GM20431 (cell line): Measurements from ENCODE around the gene TYW1B.
"Not testable (repeated sequence)": the region's sequence is repeated elsewhere in the genome, so short reads cannot be mapped to it uniquely, and the experiment has no call there.

Experiments
- in situ Hi-C: fragments of 300-500 bp; cut with MseI, MboI; formaldehyde crosslinking; loops from one replicate; pipeline ENCODE4 v1.15.0; 2020; ENCODE audit warnings: low sequenced_read_pairs; ENCODE audit not compliant: unreplicated experiment

Gene TYW1B

DNA sequence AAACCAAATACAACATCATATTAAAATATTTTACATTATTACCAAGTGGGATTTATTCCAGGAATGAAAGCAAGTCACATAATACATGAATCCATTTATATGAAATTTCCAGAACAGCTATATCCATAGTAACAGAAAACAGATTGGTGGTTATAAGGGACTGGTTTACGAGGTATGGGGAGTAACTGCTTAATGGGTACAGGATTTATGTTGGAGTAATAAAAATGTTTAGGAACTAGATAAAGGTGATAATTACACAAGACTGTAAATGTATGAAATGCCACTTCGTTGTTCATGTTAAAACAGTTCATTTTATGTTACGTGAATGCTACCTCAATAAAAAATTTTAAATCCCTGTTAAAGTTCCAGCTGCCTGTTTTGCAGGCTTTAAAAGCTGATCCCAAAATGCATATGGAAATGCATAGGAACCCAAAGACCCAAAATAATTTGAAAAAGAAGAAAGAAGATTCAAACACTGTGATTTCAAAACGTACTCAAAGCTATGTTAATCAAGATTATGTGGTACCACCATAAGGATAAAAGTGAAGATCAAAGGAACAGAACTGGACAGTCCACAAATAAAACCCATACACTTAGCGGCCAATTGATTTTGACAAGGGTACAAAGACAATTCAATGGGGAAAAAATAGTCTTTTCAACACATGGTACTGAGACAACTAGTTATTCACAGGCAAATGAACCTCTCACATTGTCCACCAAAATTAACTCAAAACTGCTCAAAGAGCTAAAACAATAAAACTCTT lies 186.3 kb downstream of the TYW1B start:
- in situ Hi-C loops, result not testable (repeated sequence)

GRCh38 chr7:72640740-72641139 lies 187.3 kb downstream of the TYW1B start:
- in situ Hi-C loops, result not testable (repeated sequence)

GRCh38 chr7:72635273-72635908 lies 192.6 kb downstream of the TYW1B start:
- in situ Hi-C loops, result not testable (repeated sequence)

GRCh38 chr7:72632765-72633292 lies 195.2 kb downstream of the TYW1B start:
- in situ Hi-C loops, result not testable (repeated sequence)

DNA sequence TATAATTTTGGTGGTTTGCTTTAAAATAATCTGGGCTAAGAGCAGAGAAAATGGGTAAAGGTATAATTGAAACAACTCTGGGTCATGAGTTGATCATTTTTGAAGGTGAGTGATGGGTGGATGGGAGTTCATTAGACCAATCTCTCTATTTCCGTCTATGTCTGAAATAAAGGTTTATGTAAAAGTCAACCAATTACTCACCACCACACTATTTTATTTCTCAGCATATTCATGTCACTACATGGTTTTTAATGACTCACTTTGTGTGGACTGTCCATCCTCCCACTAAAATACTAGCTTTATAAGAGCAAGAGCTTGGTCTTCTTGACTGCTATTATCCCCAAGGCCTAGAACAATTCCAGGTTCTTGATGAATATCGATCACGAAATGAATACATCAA lies 199.6 kb downstream of the TYW1B start:
- in situ Hi-C loops, result not testable (repeated sequence)

GRCh38 chr7:72626428-72627011 lies 201.5 kb downstream of the TYW1B start:
- in situ Hi-C loops, result not testable (repeated sequence)

DNA sequence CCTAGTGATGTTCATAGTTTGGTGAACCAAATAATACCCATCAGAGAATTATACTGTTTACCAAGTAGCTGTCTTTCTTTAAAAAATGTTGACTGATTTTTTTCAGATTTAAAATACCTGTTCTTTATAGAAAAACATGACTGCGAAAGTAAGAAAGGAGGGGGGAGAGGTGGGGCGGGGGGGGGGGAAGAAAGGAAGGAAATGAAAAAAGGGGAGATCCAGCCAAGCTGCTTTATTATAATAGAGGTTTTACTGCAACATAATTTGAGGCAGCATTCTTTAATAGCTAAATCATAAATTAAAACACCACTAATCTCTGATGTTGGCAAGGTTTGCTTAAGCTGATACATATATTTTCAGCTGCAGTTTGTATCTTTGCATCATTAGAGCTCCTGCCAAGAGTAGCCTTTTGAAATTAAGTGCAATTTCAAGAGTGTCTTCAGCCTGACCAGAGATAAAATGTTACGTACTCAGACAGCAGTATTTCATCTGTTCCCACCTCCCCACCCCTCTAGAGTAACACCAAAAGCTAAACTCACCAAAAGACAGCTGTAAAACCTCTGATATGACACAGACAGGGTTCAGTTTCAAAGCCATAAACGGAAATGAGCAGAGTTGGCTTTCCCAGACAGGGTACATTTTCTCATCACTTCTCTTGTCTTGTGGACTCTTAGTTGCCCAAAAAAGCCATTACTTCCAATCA lies 202.1 kb downstream of the TYW1B start:
- in situ Hi-C loops, result not testable (repeated sequence)

- in situ Hi-C loops, result no loop called here
Observed at GRCh38 chr7:72622532-72622931, 205.5 kb downstream of the TYW1B start.

GRCh38 chr7:72621761-72622187 lies 206.2 kb downstream of the TYW1B start:
- in situ Hi-C loops, result not testable (repeated sequence)

DNA sequence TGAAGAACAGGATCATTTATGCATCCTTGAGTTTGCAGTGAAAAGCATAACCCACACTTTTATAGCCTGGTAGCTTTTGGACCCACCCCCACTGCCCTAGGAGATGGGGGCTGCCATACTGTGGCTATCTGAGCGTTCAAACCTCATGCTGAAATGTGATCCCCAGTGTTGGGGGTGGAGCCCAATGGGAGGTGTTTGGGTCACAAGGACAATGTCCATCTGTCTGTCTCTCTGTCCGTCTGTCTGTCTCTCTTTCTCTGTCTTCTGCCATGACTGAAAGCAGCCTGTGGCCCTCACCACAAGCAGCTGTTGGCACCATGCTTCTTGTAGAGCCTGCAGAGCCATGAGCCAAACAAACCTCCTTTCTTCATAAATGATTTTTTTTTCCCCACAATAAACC lies 207.1 kb downstream of the TYW1B start:
- in situ Hi-C loops, result not testable (repeated sequence)

DNA sequence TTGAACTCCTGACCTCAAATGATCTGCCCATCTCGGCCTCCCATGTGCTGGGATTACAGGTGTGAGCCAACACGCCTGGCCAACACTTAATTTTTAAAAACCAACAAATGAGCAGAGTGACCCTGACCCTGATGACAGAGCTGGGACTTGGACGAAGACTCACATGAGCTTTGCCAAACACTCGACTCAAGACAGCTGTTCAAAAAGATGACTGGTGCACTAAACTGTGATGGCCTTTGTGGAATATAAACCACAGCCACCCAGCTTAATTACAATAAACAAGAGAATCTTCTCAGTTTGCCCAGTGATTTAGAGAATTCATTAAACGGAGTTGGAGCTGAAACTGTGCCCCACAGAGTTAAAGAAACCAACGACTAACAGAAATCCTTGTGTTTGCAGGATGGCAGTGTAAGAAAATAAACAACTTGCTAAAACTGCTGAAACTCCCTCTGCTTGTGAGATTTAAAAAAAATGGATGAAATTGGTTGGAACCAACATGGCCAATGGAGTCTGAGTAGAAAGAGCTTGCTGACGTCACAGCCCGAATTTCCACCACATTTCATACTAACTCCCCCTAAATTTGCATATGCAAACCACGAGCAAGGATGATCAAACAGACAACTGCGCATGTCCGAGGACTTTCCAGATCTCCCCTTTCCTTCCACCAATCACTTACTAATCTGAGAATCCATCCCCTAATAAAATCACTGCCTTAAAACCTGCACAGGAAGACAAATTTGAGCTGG lies 209.4 kb downstream of the TYW1B start:
- in situ Hi-C loops, result not testable (repeated sequence)

GRCh38 chr7:72609761-72610160 lies 218.2 kb downstream of the TYW1B start:
- in situ Hi-C loops, result not testable (repeated sequence)

DNA sequence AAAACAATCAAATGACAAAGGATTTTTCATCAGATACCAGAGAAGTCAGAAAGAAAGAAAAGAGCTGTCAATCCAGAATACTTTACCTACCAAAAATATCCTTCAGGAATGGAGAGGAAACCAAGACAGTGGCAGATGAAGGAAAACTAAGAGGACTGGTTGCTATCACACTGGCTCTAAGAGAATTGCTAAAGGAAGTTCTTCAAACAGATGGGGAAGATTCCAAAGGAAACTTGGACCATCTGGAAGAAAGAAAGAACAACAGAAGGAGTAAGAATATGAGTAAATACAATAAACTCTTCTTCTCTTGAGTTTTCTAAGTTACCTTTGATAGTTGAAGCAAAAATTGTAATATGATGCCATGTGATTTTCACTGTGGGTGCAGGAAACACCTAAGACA lies 220.0 kb downstream of the TYW1B start:
- in situ Hi-C loops, result not testable (repeated sequence)

DNA sequence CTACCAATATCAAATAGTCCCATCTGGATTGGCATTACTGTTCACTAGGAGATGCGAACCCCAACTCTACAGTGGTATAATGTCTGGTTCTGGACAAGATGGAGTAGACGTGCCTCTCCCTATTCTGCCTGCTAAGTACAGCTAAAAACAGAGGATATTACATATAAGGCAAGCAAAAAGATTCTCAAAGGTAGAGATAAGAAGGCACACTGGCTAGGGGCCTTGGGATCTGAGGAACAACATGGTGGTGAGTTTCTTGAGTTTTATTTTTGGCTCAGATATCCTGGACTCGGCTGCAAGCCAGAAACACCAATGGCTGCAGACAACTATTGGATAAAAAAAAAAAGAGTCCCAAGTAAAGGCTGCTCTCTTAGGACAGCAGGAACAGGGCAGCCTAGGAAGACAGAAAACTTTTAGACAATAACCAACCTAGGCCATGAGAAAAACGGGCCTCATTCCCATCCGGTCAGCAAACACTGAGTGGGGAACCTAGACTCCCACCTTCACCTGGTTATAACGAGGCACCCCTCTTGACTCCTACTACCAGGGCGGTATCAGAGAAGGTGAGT lies 222.1 kb downstream of the TYW1B start:
- in situ Hi-C loops, result not testable (repeated sequence)

DNA sequence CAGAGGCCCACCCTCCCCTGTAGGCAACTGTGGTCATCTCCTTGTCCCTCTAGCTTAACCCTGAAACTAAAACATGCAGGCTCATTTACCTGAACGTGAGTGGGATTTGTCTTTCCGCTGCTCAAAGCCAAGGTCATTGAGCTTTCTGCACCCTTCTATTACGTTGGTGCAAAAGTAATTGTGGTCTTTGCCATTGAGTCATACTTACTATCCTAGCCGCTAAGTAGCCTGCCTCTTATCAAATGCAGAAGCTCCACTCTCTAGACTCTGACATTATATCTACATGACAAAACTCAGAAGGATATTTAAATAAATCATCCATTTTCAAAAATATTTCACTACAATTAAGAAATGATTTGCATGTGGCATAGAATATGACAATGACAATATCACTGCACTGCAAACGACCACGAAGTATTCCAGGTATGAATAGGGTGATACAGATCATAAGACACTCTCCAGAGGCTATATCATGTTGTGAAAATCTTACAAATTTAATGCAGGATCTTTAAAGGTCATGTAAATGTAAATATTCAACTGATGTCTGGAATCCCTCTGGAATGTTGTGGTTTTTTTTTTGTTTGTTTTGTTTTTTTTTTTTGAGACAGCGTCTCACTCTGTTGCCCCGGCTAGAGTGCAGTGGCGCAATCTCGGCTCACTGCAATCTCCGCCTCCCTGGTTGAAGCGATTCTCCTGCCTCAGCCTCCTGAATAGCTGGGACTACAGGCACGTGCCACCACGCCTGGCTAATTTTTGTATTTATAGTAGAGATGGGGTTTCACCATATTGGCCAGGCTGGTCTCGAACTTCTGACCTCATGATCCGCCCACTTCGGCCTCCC lies 223.0 kb downstream of the TYW1B start:
- in situ Hi-C loops, result not testable (repeated sequence)

DNA sequence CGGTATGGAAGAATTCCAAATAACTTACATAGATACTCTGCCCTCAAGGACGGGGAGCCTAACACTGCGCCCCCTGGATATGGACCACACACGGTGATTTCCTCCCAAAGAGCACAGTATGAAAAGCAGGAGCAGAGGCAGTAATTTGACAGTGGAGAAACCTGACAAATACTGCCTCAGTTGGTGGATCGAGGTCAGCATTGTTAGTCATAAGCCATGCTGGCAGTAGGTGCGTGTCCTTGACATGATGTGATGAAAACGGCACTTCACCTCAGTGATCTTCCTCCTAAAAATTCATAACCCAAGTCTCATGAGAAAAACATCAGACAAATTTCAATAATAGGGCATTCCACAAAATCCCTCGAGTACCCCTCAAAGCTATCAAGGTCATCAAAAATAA lies 224.5 kb downstream of the TYW1B start:
- in situ Hi-C loops, result not testable (repeated sequence)

DNA sequence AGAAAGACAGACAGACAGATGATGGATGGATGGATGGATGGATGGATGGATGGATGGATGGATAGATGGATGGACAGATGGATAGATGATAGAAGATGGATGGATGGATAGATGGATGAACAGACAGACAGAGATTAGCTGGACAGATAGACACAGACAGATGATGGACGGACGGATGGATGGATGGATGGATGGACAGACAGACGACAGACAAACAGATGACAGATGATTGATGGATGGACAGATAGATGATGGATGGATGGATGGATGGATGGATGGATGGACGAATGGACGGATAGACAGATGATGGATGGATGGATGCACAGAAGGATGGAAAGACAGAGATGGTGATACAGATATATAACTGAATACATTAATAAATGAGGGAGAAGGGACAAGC lies 224.9 kb downstream of the TYW1B start:
- in situ Hi-C loops, result no loop called here

GRCh38 chr7:72601683-72602082 lies 226.3 kb downstream of the TYW1B start:
- in situ Hi-C loops, result not testable (repeated sequence)

DNA sequence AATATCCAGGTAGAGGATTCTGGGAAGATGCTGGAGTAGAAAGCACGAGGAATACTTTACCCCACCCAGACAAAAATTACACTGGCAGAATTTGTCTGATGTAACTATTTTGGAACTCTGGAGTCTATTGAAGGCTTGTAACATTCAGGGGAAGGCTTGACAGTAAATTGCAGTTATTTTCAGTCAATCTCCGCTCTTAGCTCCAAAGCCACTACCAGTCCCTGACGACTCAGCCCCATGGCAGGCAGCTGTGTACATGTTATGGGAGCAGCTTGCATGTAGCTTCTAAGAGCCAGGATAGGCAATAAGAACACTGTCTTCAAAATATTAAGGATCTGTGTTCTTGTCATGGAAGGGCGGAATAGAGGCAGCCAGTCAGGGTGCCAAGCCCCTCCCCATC lies 238.0 kb downstream of the TYW1B start:
- in situ Hi-C loops, result not testable (repeated sequence)
